ENCODE measurements around the gene RANBP3. TPM values are rescaled to one million over a fixed set of nuclear protein-coding genes. Genes with fewer than 3 reads are reported as not detected.

The RANBP3 gene
- polyA plus RNA-seq, 1 of the 3 experiments (the other 2 are of a cell fraction), result 84.0 TPM

DNA sequence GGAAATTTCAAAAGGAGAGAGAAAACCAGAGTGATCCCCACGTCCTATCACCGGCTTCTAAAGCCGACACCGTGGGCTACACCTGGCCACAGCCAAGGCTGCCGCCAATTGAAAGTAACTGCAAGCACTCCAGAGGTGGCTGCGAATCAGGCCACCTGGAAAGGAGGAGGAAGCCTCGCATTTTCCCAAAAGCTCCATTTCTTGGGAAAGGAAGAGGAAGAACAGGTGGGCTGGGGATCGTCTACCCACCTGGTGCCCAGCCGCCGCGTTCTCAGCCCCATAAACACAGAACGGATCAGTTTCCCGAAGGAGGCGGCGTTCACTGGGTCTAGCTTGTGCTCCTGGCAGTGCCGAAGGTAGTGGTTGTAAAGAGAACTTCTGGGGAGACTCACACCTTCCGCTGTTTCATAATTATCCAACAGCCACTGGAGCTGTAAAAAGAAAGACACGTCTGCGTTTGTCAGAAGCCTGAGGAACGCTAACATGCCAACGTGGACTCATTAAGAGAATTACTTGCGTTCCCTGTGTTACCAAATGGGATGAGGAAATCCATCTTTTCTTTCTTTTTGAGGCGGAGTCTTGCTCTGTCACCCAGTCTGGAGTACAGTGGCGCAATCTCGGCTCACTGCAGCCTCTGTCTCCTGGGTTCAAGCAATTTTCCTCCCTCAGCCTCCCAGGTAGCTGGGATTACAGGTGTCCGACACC is 38.1 kb upstream of the RANBP3 start:
- Histone ChIP-seq H3K9me2 (no peaks in the 10 kb centered on the region), H3K4me2 (no peak overlapping the region), H3K27me3 (ENCODE audit: insufficient read depth) (no peaks in the 10 kb centered on the region), H3K9me3 (no peaks in the 10 kb centered on the region), H3K79me2 (ENCODE audit: insufficient read depth) (no peaks in the 10 kb centered on the region), H3K4me1 (ENCODE audit: control insufficient read depth in 1 of 2, insufficient read depth in 2 of 2, low read depth in 1 of 2, low read length in 1 of 2) (peaks cover 0 to 8% of the 10 kb centered on the region in 2 experiments; a peak in 1 of 4 replicates), H3K9ac (no peak overlapping the region), H3K36me3 (replicated peaks in 1 of 2; ENCODE audit: control insufficient read depth in 1 of 2, insufficient read depth in 2 of 2, low read length in 1 of 2) (no peaks in the 10 kb centered on the region), H3F3A (replicated peaks; ENCODE audit: insufficient read depth) (no peaks in the 10 kb centered on the region), H2AFZ (ENCODE audit: low read depth) (no peak overlapping the region), H4K20me1 (ENCODE audit: insufficient read depth) (no peaks in the 10 kb centered on the region), H3K27ac (ENCODE audit: low read depth in 2 of 2, low read length in 1 of 2) (no peak overlapping the region), H3K4me3 (ENCODE audit: low read depth in 2 of 2, low read length in 1 of 2) (no peak overlapping the region)
- POLR2A ChIA-PET, result no interaction called here
- peak; percentile 9 for DNase-seq
- TF ChIP-seq, protein P1, sequence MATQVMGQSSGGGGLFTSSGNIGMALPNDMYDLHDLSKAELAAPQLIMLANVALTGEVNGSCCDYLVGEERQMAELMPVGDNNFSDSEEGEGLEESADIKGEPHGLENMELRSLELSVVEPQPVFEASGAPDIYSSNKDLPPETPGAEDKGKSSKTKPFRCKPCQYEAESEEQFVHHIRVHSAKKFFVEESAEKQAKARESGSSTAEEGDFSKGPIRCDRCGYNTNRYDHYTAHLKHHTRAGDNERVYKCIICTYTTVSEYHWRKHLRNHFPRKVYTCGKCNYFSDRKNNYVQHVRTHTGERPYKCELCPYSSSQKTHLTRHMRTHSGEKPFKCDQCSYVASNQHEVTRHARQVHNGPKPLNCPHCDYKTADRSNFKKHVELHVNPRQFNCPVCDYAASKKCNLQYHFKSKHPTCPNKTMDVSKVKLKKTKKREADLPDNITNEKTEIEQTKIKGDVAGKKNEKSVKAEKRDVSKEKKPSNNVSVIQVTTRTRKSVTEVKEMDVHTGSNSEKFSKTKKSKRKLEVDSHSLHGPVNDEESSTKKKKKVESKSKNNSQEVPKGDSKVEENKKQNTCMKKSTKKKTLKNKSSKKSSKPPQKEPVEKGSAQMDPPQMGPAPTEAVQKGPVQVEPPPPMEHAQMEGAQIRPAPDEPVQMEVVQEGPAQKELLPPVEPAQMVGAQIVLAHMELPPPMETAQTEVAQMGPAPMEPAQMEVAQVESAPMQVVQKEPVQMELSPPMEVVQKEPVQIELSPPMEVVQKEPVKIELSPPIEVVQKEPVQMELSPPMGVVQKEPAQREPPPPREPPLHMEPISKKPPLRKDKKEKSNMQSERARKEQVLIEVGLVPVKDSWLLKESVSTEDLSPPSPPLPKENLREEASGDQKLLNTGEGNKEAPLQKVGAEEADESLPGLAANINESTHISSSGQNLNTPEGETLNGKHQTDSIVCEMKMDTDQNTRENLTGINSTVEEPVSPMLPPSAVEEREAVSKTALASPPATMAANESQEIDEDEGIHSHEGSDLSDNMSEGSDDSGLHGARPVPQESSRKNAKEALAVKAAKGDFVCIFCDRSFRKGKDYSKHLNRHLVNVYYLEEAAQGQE (IDR thresholded peaks at IDR 0.05; ENCODE audit: low read depth, low read length), result no peak
- TF ChIP-seq, protein P2, sequence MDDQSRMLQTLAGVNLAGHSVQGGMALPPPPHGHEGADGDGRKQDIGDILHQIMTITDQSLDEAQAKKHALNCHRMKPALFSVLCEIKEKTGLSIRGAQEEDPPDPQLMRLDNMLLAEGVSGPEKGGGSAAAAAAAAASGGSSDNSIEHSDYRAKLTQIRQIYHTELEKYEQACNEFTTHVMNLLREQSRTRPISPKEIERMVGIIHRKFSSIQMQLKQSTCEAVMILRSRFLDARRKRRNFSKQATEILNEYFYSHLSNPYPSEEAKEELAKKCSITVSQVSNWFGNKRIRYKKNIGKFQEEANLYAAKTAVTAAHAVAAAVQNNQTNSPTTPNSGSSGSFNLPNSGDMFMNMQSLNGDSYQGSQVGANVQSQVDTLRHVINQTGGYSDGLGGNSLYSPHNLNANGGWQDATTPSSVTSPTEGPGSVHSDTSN (IDR thresholded peaks at IDR 0.05), result no peak
- 96% methylated on average over 26 of the region's 26 CpGs for WGBS (ENCODE audit: low lambda C conversion rate)
- CTCF ChIA-PET, result interaction anchor here (9.1 kb wide), 1 partner anchor 27 kb away, joined by 448 read pairs; no protein-coding TSS in a partner anchor

GRCh38 chr19:6014551-6015135 is 36.7 kb upstream of the RANBP3 start:
- Histone ChIP-seq H3K4me2 (no peak overlapping the region), H3K27me3 (ENCODE audit: insufficient read depth) (no peaks in the 10 kb centered on the region), H3K27ac (ENCODE audit: low read depth in 2 of 2, low read length in 1 of 2) (no peak overlapping the region), H3K9ac (no peak overlapping the region), H3F3A (replicated peaks; ENCODE audit: insufficient read depth) (no peaks in the 10 kb centered on the region), H3K9me2 (no peaks in the 10 kb centered on the region), H3K9me3 (no peaks in the 10 kb centered on the region), H3K4me1 (ENCODE audit: control insufficient read depth in 1 of 2, insufficient read depth in 2 of 2, low read depth in 1 of 2, low read length in 1 of 2) (peaks cover 0 to 8% of the 10 kb centered on the region in 2 experiments; a peak in 1 of 4 replicates), H3K4me3 (ENCODE audit: low read depth in 2 of 2, low read length in 1 of 2) (no peak overlapping the region), H3K79me2 (ENCODE audit: insufficient read depth) (no peaks in the 10 kb centered on the region), H4K20me1 (ENCODE audit: insufficient read depth) (no peaks in the 10 kb centered on the region), H3K36me3 (replicated peaks in 1 of 2; ENCODE audit: control insufficient read depth in 1 of 2, insufficient read depth in 2 of 2, low read length in 1 of 2) (no peaks in the 10 kb centered on the region), H2AFZ (ENCODE audit: low read depth) (no peak overlapping the region)
- WGBS (ENCODE audit: low lambda C conversion rate), result 91% methylated on average over 13 of the region's 13 CpGs
- no peak for TF ChIP-seq MEF2A (IDR thresholded peaks at IDR 0.05; ENCODE audit: borderline replicate concordance, low read depth)
- no peak for TF ChIP-seq RFX5 (IDR thresholded peaks at IDR 0.05; ENCODE audit: low read length)
- TF ChIP-seq NRF1 (IDR thresholded peaks at IDR 0.05; ENCODE audit: low read depth, low read length), result no peak
- TF ChIP-seq TCF12 (IDR thresholded peaks at IDR 0.05), result no peak
- no peak for TF ChIP-seq EP300 (IDR thresholded peaks at IDR 0.05; ENCODE audit: borderline replicate concordance in 1 of 2, low read depth in 1 of 2, low read length in 1 of 2)
- no peak for TF ChIP-seq TEAD4 (IDR thresholded peaks at IDR 0.05; ENCODE audit: borderline replicate concordance, insufficient read depth)
- TF ChIP-seq YY1 (IDR thresholded peaks at IDR 0.05; ENCODE audit: low read depth), result no peak
- TF ChIP-seq, protein P3, sequence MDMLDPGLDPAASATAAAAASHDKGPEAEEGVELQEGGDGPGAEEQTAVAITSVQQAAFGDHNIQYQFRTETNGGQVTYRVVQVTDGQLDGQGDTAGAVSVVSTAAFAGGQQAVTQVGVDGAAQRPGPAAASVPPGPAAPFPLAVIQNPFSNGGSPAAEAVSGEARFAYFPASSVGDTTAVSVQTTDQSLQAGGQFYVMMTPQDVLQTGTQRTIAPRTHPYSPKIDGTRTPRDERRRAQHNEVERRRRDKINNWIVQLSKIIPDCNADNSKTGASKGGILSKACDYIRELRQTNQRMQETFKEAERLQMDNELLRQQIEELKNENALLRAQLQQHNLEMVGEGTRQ (IDR thresholded peaks at IDR 0.05; ENCODE audit: borderline replicate concordance, low read depth, low read length), result no peak
- CTCF ChIA-PET, result interaction anchor here (1.1 to 10.9 kb wide), 4 partner anchors 8 to 241 kb away, joined by 3 to 102 read pairs (median 14); no protein-coding TSS in a partner anchor
- POLR2A ChIA-PET, result no interaction called here
- peak; percentile 20 for DNase-seq
